Body of pancreas (tissue), 4 donors: ENCODE results near the gene UBE2B.

Experiments
- POLR2A ChIP-seq, 3 donors: fragments of 450-650 bp; IDR thresholded peaks; one replicate each; pipeline ENCODE4 v1.6.1; 2016; ENCODE audit warnings: antibody characterized with exemption in 3 of 3, mild to moderate bottlenecking in 2 of 3
- TF ChIP-seq, protein P1 (sequence below), 7 experiments: fragments of 450-650 bp in 4 of 7; fragments of 200-600 bp in 3 of 7; sonication (generic) in 3 of 7; IDR thresholded peaks; one replicate each; pipeline ENCODE4 v1.5.1; 2016 to 2019; ENCODE audit warnings: antibody characterized with exemption in 7 of 7

DNA sequence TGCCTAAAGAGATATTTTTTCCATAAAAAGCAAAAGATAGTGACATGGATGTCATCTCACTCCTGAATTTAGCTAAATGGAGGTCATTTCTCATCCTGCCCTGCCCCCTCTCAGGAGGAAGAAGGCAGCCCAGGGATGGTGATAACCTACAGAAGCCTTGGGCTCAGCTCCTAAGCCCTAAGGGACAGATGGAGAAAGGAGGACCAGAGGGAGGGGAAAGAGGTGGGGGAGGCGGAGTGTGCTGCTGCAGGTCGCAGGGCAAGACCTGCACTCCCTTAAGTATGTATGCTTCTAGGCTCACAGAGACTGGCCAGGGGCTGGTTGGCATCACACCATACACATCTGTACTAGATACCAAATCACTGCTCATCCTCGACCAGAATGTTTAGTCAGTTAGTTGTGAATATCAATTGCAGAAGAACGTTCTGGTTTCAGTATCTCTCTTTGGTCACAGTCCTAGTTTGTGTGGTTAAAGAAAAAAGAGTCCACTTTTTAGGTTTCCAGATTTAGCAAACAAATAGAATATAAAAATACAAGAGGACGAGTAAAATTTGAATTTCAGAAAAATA, 58.7 kb downstream of the UBE2B start:
- no peak for TF ChIP-seq POLR2A (IDR thresholded peaks at IDR 0.05)
- TF ChIP-seq, protein P1, sequence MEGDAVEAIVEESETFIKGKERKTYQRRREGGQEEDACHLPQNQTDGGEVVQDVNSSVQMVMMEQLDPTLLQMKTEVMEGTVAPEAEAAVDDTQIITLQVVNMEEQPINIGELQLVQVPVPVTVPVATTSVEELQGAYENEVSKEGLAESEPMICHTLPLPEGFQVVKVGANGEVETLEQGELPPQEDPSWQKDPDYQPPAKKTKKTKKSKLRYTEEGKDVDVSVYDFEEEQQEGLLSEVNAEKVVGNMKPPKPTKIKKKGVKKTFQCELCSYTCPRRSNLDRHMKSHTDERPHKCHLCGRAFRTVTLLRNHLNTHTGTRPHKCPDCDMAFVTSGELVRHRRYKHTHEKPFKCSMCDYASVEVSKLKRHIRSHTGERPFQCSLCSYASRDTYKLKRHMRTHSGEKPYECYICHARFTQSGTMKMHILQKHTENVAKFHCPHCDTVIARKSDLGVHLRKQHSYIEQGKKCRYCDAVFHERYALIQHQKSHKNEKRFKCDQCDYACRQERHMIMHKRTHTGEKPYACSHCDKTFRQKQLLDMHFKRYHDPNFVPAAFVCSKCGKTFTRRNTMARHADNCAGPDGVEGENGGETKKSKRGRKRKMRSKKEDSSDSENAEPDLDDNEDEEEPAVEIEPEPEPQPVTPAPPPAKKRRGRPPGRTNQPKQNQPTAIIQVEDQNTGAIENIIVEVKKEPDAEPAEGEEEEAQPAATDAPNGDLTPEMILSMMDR (IDR thresholded peaks at IDR 0.05) = no peak
